HK-2 (cell line): ENCODE measurements around the gene ZNF658.
"Not testable (repeated sequence)": the region's sequence is repeated elsewhere in the genome, so short reads cannot be mapped to it uniquely, and the experiment has no call there.

Source experiments
- DNase-seq: peaks from one replicate; pipeline ENCODE4 v3.0.0-alpha.2; 2018; ENCODE audit not compliant: unreplicated experiment

The ZNF658 gene

DNA sequence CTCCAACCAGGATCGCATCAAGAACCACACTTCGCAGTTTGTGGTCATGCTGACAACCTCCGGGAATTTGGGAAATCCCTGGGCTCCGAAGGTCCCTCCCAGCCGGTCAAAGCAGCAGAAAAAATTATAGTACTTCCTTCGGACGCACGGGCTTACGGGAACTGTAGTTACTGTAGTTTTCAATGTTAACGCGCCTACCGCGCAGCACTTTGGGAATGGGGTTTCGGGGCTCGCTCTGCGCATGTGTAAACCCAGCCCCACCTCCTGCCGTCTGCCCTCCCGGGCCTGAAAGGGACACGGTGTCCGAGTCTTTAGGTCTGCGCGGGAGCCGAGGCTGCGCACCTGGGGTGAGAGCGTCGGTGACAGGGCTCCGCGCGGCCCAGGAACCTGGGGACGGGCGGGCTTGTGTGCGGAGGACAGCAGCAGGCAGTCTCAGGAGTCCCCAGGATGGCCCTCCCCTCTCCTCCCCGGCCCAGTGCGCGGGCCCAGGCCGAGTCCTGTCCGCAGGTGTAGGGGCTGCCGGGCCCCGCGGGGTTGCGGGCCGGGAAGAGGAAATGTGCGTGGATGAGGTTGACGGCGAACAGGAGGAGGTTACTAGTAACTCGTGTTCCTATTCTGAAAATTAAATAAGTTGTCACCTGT, at the start of gene ZNF658:
TSS of gene ZNF658 (plus strand) at position 236 of the 642 bp plus-strand sequence. CDS start 2,837 bp downstream, outside the sequence.
- DNase-seq = peak; percentile 48

DNA sequence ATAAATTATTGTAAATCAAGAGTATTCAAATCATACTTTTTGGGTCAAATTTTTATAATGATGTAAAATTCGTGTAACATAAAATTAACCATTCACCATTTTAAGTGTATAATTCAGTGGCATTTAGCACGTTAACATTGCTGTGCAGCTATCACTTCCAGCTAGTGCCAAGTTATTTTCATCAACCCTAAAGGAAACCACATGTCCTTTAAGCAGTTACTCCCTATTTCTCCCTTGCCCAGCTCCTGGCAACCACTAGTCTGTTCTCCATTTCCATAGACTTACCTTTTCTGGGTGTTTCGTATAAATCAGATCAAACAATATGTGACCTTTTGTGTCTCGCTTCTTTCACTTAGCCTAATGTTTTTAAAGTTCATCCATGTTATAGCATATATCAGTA, 38.8 kb upstream of the ZNF658 start:
- not testable (repeated sequence) for DNase-seq

DNA sequence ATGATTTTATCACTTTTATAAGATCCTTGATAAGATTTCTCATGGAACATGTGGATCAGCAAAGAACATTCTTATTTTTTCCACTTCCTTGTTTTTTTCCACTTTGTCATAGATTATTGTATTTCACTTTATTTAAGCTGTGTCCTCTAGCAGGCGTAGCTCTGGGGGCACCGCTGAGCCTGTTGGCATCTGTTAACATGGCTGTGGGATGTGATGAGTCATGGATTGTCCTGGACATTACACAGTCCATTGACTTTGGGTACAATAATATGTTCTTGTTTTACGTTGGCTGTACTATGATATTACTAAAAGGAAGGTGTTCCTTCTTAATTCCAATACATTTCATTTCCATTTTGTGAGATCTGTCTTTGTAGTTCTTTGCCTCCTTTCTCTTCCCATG, 31.9 kb upstream of the ZNF658 start:
- not testable (repeated sequence) for DNase-seq

- DNase-seq = not testable (repeated sequence)
Observed at GRCh38 chr9:66880605-66881004, 19.9 kb upstream of the ZNF658 start.

DNA sequence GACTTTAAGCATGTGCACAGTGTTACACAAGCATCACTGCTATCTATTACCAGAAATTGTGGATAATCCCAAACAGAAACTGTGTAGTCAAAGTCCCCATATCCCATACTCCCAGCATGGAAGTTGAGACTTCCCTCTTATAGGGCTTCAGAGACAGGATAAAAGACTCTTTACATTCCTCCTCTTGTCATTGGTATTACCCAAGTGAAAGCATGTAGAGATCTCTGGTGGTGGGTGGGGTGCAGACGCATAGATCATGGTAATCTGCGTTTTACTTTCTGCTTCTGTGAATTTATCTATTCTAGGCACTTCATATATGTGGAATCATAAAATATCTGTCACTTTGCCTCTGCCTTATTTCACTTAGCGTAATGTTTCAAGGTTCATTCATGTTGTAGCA, 18.7 kb upstream of the ZNF658 start:
- not testable (repeated sequence) for DNase-seq

GRCh38 chr9:66890334-66890733, 10.2 kb upstream of the ZNF658 start:
- DNase-seq = not testable (repeated sequence)

DNA sequence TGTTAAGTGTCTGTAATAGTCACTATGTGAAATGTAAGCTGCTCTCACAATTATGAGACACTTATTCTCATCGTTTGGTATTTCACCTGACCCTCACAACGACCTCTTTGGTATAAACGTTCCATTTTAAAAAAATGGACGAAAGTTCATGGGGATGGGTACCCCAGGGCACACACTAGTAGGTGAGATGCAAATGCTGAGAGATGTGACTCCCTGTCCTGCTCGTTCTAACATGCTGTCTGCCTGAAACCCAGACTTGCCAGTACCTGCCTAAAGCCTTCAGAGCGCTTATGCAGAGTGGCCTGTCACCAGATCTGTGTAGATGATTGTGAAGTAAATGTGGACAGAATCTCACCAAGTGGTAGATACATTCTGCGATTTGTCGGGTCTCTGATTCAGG, 616 bp downstream of the ZNF658 start:
- not testable (repeated sequence) for DNase-seq

DNA sequence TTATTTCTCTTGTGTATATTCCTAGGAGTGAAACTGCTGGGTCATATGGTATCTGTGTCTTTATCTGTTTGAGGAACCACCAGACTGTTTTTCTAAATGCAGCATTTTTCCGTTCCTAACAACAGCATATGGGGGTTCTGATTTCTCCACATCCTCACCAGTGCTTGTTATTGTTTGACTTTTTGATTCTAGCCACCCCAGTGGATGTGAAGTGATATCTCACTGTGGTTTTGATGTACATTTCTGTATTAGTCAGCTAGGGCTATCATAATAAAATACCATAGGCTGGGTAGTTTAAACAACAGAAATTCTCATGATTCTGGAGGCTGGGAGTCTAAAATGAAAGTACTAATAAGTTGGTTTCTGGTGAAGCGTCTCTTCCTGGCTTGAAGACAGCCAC, 9.0 kb downstream of the ZNF658 start:
- not testable (repeated sequence) for DNase-seq

- DNase-seq = not testable (repeated sequence)
Observed at GRCh38 chr9:66920072-66920471, 19.5 kb downstream of the ZNF658 start.

- DNase-seq = not testable (repeated sequence)
Observed at GRCh38 chr9:66936194-66936870, 35.8 kb downstream of the ZNF658 start.

DNA sequence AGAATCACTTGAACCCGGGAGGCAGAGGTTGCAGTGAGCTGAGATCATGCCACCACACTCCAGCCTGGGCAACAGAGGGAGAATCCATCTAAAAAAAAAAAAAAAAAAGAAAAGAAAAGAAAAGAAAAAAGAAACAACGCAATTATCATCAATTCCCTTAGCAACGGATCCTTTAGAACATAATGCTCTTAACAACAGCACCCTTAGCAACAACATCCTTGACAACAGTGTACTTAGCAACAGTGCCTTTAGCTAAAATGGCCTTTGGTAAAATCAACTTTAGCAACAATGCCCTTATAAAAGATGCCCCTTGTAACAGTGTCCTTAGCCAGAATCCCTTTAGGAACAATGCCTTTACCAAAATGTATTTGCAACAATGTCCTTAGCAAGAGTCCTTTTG, 37.1 kb downstream of the ZNF658 start:
- not testable (repeated sequence) for DNase-seq

DNA sequence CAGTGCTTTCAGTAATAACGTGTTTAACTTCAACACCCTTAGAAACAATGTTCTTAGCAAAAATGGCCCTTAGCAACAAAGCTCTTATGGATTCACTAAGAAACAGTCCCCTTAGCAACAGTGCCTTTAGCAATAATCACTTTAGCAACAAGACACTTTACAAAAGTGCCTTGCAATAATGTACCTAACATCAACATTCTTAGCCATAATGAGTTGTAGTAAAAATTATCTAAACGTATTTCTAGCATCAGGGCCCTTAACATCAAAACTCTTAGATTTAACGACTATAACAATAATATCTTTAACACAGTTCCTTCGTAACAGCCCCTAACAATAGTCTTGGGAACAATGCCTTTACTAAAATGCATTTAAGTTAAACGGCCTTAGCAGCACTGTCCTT, 37.8 kb downstream of the ZNF658 start:
- not testable (repeated sequence) for DNase-seq

DNA sequence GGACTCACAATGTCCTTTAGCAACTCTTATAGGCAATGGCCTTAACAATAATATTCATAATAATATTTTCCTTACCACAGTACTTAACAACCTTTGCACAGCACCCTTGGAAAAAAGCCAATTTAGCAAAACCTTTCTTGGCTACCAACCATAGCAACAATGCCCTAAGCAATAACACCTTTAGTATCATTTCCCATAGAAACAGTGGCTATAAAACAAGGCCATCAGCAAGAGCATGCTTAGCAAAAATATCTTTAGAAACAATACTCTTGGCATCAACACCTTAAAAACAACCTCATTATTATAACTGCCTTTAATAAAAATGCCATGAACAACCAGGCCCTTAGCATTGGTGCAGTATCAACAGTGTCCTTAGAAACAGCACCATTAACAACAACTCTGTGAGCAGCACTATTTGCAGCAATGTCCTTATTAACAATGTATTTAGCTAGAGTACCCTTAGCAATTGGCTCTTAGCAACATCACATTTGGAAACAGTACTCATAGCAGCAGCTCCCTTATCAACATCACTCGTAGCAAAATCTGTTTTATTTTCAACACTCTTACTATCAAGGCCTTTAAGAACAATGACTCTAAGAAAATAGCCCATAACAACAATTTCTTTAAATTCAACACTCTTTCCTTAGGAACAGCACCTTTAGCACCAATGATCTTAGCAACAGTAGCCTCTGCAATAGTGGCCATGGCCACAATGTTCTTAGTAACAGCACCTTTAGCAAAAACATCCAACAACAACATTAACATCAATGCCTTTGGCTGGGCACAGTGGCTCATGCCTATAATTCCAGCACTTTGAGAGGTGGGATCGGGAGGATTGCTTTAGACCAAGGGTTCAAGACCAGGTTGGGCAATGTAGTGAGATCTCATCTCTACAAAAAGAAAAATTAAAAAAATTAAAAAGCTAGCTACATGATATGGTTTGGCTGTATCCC, 39.6 kb downstream of the ZNF658 start:
- not testable (repeated sequence) for DNase-seq

DNA sequence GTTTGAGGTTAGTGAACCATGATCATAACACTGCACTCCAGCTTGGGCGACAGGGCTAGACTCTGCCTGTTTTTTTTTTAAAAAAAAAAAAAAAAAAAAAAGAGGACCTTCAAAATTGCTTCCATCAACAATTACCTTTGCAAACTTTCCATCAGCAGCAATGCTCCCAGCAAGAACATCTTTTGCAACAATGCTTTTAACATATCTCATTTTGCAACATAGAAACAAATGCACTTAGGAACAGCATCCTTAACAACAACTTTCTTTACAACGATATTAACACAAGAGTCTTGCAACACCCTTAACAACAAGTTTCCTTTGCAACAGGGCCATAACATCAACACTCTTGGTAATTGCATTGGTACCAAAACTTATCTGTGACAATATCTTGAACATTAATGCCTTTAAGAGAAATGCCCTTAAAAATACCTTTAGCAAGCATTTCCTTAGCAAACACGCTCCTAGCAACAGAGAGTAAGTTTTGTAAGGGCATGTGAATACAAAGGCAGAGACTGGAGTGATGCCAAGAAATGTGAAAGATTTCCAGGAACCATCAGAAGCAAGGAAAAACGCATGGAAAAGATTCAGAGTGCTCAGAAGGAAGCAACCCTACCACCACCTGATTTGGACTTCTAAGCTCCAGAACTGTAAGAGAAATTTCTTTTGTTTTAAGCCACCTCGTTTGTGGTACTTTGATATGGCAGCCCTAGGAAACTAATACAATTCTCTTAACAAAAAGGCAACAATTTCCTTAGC, 42.1 kb downstream of the ZNF658 start:
- not testable (repeated sequence) for DNase-seq

- DNase-seq = not testable (repeated sequence)
Observed at GRCh38 chr9:66952576-66952975, 52.1 kb downstream of the ZNF658 start.
